Stimulated activated CD4-positive, alpha-beta T cell treated with anti-CD3 and anti-CD28 coated beads, Interleukin-12 subunit alpha, Interleukin-12 subunit beta, amount 100 ng/mL, for 48 hours (primary cell): ENCODE measurements around the gene CEMP1.

Experiments
- DNase-seq, 3 donors: peaks; one replicate each; pipeline ENCODE4 v3.0.0-alpha.2; 2020; ENCODE audit warnings: low read depth in 2 of 3, low spot score in 1 of 3

CEMP1 gene

GRCh38 chr16:2505695-2506094 lies 25.5 kb downstream of the CEMP1 start:
- no peak for DNase-seq

GRCh38 chr16:2501946-2502895 lies 29.0 kb downstream of the CEMP1 start:
- DNase-seq: no peak

GRCh38 chr16:2500918-2501750 lies 30.1 kb downstream of the CEMP1 start:
- DNase-seq: peak; percentile 63 to 84 (median 72)

- DNase-seq: no peak
Measured at GRCh38 chr16:2500430-2500917, 30.7 kb downstream of the CEMP1 start.

- DNase-seq: no peak
Measured at GRCh38 chr16:2499890-2500429, 31.2 kb downstream of the CEMP1 start.

- no peak for DNase-seq
Measured at GRCh38 chr16:2499454-2499853, 31.8 kb downstream of the CEMP1 start.

GRCh38 chr16:2498531-2499253 lies 32.5 kb downstream of the CEMP1 start:
- no peak for DNase-seq

GRCh38 chr16:2497695-2498484 lies 33.3 kb downstream of the CEMP1 start:
- no peak for DNase-seq

GRCh38 chr16:2497116-2497630 lies 34.0 kb downstream of the CEMP1 start:
- no peak for DNase-seq

GRCh38 chr16:2496223-2497115 lies 34.7 kb downstream of the CEMP1 start:
- no peak for DNase-seq

GRCh38 chr16:2495041-2495440 lies 36.2 kb downstream of the CEMP1 start:
- no peak for DNase-seq

GRCh38 chr16:2494616-2495015 lies 36.6 kb downstream of the CEMP1 start:
- DNase-seq: no peak

GRCh38 chr16:2493605-2494004 lies 37.6 kb downstream of the CEMP1 start:
- DNase-seq: no peak

GRCh38 chr16:2492292-2492691 lies 38.9 kb downstream of the CEMP1 start:
- no peak for DNase-seq

- DNase-seq: no peak
Measured at GRCh38 chr16:2490190-2491105, 40.8 kb downstream of the CEMP1 start.

GRCh38 chr16:2489581-2489980 lies 41.6 kb downstream of the CEMP1 start:
- no peak for DNase-seq

GRCh38 chr16:2487903-2488531 lies 43.2 kb downstream of the CEMP1 start:
- no peak for DNase-seq
